ENCODE results near the gene NEURL2.

DNA sequence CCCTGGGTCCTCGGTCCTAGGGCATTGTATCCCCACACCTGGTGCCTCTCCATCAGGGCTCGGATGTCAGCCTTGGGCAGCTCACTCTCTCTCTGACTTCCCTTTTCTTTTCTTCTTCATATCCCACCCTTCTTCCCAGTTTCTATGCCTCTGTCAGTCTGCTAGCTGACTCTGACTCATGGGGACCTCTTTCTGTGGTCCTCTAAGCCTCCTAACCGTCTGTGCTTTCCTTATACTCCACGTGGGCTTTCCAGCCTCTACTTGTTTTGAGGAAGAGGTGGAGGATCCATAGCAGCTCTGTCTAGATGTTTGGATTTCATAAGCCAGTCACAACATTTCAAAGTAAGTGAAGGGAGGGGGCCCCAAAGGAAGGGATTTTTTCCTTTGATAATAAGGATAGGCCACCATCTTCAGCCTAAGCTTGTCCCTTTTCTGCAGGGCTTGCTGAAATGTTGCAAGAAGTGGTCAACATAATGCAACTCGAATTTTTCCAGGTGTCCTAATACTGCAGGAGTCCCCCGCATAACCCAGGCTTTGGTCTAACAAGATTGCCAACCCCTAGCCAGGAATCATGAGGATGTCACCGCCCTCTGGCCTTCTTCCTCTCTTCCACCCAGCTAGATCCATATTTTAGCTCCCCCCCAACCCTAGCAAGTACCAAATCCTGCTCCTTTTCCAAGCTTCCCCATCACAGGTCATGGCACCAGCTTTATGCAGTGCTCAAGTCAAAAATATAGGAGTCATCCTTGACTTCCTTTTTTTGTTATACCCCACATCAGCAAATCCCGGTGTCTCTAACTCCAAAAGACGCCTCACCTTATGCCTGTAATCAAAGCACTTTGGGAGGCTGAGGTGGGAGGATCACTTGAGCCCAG, 29.7 kb upstream of the NEURL2 start:
- TF ChIP-seq, protein P1, sequence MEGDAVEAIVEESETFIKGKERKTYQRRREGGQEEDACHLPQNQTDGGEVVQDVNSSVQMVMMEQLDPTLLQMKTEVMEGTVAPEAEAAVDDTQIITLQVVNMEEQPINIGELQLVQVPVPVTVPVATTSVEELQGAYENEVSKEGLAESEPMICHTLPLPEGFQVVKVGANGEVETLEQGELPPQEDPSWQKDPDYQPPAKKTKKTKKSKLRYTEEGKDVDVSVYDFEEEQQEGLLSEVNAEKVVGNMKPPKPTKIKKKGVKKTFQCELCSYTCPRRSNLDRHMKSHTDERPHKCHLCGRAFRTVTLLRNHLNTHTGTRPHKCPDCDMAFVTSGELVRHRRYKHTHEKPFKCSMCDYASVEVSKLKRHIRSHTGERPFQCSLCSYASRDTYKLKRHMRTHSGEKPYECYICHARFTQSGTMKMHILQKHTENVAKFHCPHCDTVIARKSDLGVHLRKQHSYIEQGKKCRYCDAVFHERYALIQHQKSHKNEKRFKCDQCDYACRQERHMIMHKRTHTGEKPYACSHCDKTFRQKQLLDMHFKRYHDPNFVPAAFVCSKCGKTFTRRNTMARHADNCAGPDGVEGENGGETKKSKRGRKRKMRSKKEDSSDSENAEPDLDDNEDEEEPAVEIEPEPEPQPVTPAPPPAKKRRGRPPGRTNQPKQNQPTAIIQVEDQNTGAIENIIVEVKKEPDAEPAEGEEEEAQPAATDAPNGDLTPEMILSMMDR (conservative IDR thresholded peaks at IDR 0.05; ENCODE audit: low read depth in 2 of 2) = no peak
- TF ChIP-seq, protein P2, sequence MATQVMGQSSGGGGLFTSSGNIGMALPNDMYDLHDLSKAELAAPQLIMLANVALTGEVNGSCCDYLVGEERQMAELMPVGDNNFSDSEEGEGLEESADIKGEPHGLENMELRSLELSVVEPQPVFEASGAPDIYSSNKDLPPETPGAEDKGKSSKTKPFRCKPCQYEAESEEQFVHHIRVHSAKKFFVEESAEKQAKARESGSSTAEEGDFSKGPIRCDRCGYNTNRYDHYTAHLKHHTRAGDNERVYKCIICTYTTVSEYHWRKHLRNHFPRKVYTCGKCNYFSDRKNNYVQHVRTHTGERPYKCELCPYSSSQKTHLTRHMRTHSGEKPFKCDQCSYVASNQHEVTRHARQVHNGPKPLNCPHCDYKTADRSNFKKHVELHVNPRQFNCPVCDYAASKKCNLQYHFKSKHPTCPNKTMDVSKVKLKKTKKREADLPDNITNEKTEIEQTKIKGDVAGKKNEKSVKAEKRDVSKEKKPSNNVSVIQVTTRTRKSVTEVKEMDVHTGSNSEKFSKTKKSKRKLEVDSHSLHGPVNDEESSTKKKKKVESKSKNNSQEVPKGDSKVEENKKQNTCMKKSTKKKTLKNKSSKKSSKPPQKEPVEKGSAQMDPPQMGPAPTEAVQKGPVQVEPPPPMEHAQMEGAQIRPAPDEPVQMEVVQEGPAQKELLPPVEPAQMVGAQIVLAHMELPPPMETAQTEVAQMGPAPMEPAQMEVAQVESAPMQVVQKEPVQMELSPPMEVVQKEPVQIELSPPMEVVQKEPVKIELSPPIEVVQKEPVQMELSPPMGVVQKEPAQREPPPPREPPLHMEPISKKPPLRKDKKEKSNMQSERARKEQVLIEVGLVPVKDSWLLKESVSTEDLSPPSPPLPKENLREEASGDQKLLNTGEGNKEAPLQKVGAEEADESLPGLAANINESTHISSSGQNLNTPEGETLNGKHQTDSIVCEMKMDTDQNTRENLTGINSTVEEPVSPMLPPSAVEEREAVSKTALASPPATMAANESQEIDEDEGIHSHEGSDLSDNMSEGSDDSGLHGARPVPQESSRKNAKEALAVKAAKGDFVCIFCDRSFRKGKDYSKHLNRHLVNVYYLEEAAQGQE (IDR thresholded peaks at IDR 0.05; ENCODE audit: unreplicated experiment) = no peak
- TF ChIP-seq EZH2phosphoT487 (IDR thresholded peaks at IDR 0.05; ENCODE audit: unreplicated experiment) = no peak
- TF ChIP-seq EZH2 (IDR thresholded peaks at IDR 0.05; ENCODE audit: low read depth, unreplicated experiment) = no peak
- TF ChIP-seq POLR2AphosphoS5 (IDR thresholded peaks at IDR 0.05; ENCODE audit: low read depth) = no peak
- no peak for TF ChIP-seq ZNF331 (CRISPR knock-in tag; IDR thresholded peaks at IDR 0.05; ENCODE audit: low read depth)
- no peak for TF ChIP-seq ZNF114 (CRISPR knock-in tag; IDR thresholded peaks at IDR 0.05)

All from GM23338 (cell line).